Nucleus accumbens (tissue), 56 donors: ENCODE results near the gene SETBP1.

Experiments
- DNase-seq, 56 donors: peaks; one replicate each; lab custom pipeline; 2025; lab: John Stamatoyannopoulos, UW

SETBP1 gene

GRCh38 chr18:44893045-44893706, 212.5 kb downstream of the SETBP1 start:
- DNase-seq, result no peak

GRCh38 chr18:44893966-44894365, 213.3 kb downstream of the SETBP1 start:
- DNase-seq, result no peak

GRCh38 chr18:44895176-44895798, 214.6 kb downstream of the SETBP1 start:
- peak in 5 of 56 donors; percentile 3 to 32 (median 7) for DNase-seq

- DNase-seq, result no peak
Measured at GRCh38 chr18:44896846-44897245, 216.2 kb downstream of the SETBP1 start.

GRCh38 chr18:44897411-44897810, 216.7 kb downstream of the SETBP1 start:
- DNase-seq, result no peak

- no peak for DNase-seq
Measured at GRCh38 chr18:44897816-44898215, 217.1 kb downstream of the SETBP1 start.

GRCh38 chr18:44898498-44898897, 217.8 kb downstream of the SETBP1 start:
- no peak for DNase-seq

GRCh38 chr18:44899832-44900231, 219.1 kb downstream of the SETBP1 start:
- no peak for DNase-seq

- DNase-seq, result no peak
Measured at GRCh38 chr18:44900627-44901026, 219.9 kb downstream of the SETBP1 start.

- no peak for DNase-seq
Measured at GRCh38 chr18:44901283-44901682, 220.6 kb downstream of the SETBP1 start.

- DNase-seq, result no peak
Measured at GRCh38 chr18:44903327-44903726, 222.6 kb downstream of the SETBP1 start.

- DNase-seq, result no peak
Measured at GRCh38 chr18:44904768-44905167, 224.1 kb downstream of the SETBP1 start.

GRCh38 chr18:44909191-44909719, 228.6 kb downstream of the SETBP1 start:
- no peak for DNase-seq

GRCh38 chr18:44911260-44911659, 230.6 kb downstream of the SETBP1 start:
- DNase-seq, result no peak

- no peak for DNase-seq
Measured at GRCh38 chr18:44911773-44912172, 231.1 kb downstream of the SETBP1 start.

GRCh38 chr18:44912740-44913478, 232.2 kb downstream of the SETBP1 start:
- no peak for DNase-seq

GRCh38 chr18:44914028-44914427, 233.3 kb downstream of the SETBP1 start:
- DNase-seq, result no peak

- no peak for DNase-seq
Measured at GRCh38 chr18:44915213-44915612, 234.5 kb downstream of the SETBP1 start.

GRCh38 chr18:44915661-44916060, 235.0 kb downstream of the SETBP1 start:
- DNase-seq, result no peak

- DNase-seq, result no peak
Measured at GRCh38 chr18:44916429-44917207, 235.9 kb downstream of the SETBP1 start.
